Measurements from ENCODE around the gene SYT5.
A peak's percentile ranks its signal among the peaks of the same experiment; 100 is the strongest.

SYT5 gene

GRCh38 chr19:55216461-55217198, 36.5 kb upstream of the SYT5 start:
- Histone ChIP-seq H3K4me3 (ENCODE audit: low read length) (peak overlapping the region; percentile 79), H3K27ac (ENCODE audit: low read depth, low read length) (peak overlapping the region; percentile 42), H3K9me2 (replicated peaks; ENCODE audit: control insufficient read depth, low read length) (no peaks in the 10 kb centered on the region)

GRCh38 chr19:55213547-55213946, 33.5 kb upstream of the SYT5 start:
- Histone ChIP-seq H3F3A (ENCODE audit: control insufficient read depth, insufficient read depth) (no peaks in the 10 kb centered on the region), H3K27ac (ENCODE audit: low read depth, low read length) (no peak overlapping the region), H3K36me3 (ENCODE audit: control insufficient read depth, low read length) (no peaks in the 10 kb centered on the region), H3K9me2 (replicated peaks; ENCODE audit: control insufficient read depth, low read length) (no peaks in the 10 kb centered on the region), H3K27me3 (ENCODE audit: control insufficient read depth, low read length) (peaks cover 2% of the 10 kb centered on the region; the same call in 1 of the 2 replicates), H3K79me2 (ENCODE audit: control insufficient read depth, low read length) (no peaks in the 10 kb centered on the region), H3K4me2 (ENCODE audit: low read length) (no peak overlapping the region), H3K4me1 (ENCODE audit: control insufficient read depth, low read length) (peaks cover 17% of the 10 kb centered on the region), H3K9me3 (ENCODE audit: control insufficient read depth, insufficient read depth, low read length) (no peaks in the 10 kb centered on the region), H3K4me3 (ENCODE audit: low read length) (no peak overlapping the region), H4K20me1 (ENCODE audit: control insufficient read depth, insufficient read depth, low read depth, low read length) (no peaks in the 10 kb centered on the region)
- no peak for TF ChIP-seq CTCF (IDR thresholded peaks at IDR 0.05; ENCODE audit: low read depth, low read length, poor library complexity, severe bottlenecking)
- TF ChIP-seq EZH2phosphoT487 (IDR thresholded peaks at IDR 0.05; ENCODE audit: borderline replicate concordance, low read length), result no peak

More at GRCh38 chr19:55216461-55217198, 36.5 kb upstream of the SYT5 start:
- Histone ChIP-seq H3K36me3 (ENCODE audit: control insufficient read depth, low read length) (peaks cover 8% of the 10 kb centered on the region), H3K4me1 (ENCODE audit: control insufficient read depth, low read length) (peaks cover 8% of the 10 kb centered on the region), H3F3A (ENCODE audit: control insufficient read depth, insufficient read depth) (peaks cover 8% of the 10 kb centered on the region; the same call in 1 of the 2 replicates), H4K20me1 (ENCODE audit: control insufficient read depth, insufficient read depth, low read depth, low read length) (no peaks in the 10 kb centered on the region; the same call in 1 of the 2 replicates), H3K27me3 (ENCODE audit: control insufficient read depth, low read length) (no peaks in the 10 kb centered on the region), H3K4me2 (ENCODE audit: low read length) (peak overlapping the region; percentile 88), H3K79me2 (ENCODE audit: control insufficient read depth, low read length) (no peaks in the 10 kb centered on the region), H3K9me3 (ENCODE audit: control insufficient read depth, insufficient read depth, low read length) (no peaks in the 10 kb centered on the region; the same call in 1 of the 2 replicates)
- no peak for TF ChIP-seq CTCF (IDR thresholded peaks at IDR 0.05; ENCODE audit: low read depth, low read length, poor library complexity, severe bottlenecking)
- TF ChIP-seq EZH2phosphoT487 (IDR thresholded peaks at IDR 0.05; ENCODE audit: borderline replicate concordance, low read length), result no peak

GRCh38 chr19:55212447-55212846, 32.4 kb upstream of the SYT5 start:
- H4K20me1 ChIP-seq (ENCODE audit: control insufficient read depth, insufficient read depth, low read depth, low read length), result no peaks in the 10 kb centered on the region
- no peaks in the 10 kb centered on the region for H3K36me3 ChIP-seq (ENCODE audit: control insufficient read depth, low read length)
- H3K4me2 ChIP-seq (ENCODE audit: low read length), result no peak overlapping the region
- H3K9me3 ChIP-seq (ENCODE audit: control insufficient read depth, insufficient read depth, low read length), result no peaks in the 10 kb centered on the region
- TF ChIP-seq EZH2phosphoT487 (IDR thresholded peaks at IDR 0.05; ENCODE audit: borderline replicate concordance, low read length) (no peak), CTCF (IDR thresholded peaks at IDR 0.05; ENCODE audit: low read depth, low read length, poor library complexity, severe bottlenecking) (peak; percentile 93)
- no peak overlapping the region for H3K4me3 ChIP-seq (ENCODE audit: low read length)
- no peaks in the 10 kb centered on the region for H3K79me2 ChIP-seq (ENCODE audit: control insufficient read depth, low read length)
- H3F3A ChIP-seq (ENCODE audit: control insufficient read depth, insufficient read depth), result no peaks in the 10 kb centered on the region
- H3K27ac ChIP-seq (ENCODE audit: low read depth, low read length), result no peak overlapping the region
- H3K27me3 ChIP-seq (ENCODE audit: control insufficient read depth, low read length), result peaks cover 2% of the 10 kb centered on the region; the same call in 1 of the 2 replicates
- H3K4me1 ChIP-seq (ENCODE audit: control insufficient read depth, low read length), result peaks cover 17% of the 10 kb centered on the region
- H3K9me2 ChIP-seq (replicated peaks; ENCODE audit: control insufficient read depth, low read length), result no peaks in the 10 kb centered on the region
